ENCODE measurements around the gene BTG2.

BTG2 gene

DNA sequence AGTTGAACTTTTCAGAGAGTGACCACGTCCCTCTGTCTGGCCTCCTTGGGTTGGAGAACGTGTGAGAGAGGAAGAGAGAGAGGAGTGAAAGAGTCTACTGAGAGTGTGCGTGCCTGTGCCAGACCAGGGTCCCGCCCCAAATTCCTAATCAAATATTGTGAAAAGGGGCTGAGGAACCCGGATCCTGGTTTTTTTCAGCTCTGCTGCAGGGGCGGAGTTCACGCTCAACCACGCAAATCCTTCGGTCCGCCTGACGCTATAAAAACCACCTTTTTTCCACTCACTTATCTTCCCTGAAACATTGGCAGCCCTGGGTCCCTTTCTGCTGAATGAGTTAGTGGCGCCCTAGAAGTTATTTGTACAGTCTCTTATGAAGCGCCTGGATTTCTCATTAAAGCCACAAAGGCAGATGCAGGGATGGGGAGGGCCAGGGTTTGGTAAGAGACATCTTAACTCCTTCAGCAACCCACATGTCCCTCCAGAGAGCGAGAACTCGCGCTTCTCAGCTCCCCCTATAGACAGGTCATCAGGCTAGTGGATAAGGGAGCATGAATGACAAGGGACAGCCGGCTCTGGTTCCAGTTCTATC, 45.8 kb downstream of the BTG2 start, which contains the start of gene FMOD:
TSS of gene FMOD (minus strand) at position 86 of the 589 bp plus-strand sequence. CDS start 2,852 bp downstream, outside the sequence.
- Histone ChIP-seq H3K9me2 (ENCODE audit: low read depth, low read length) (no peaks in the 10 kb centered on the region), H3F3A (ENCODE audit: insufficient read depth, low read length) (no peaks in the 10 kb centered on the region), H3K9ac (ENCODE audit: low read length) (no peak within 1 kb of the TSS; the same call in 1 of the 2 replicates), H4K20me1 (ENCODE audit: insufficient read depth, low read length) (no peaks in the 10 kb centered on the region), H3K79me2 (ENCODE audit: insufficient read depth, low read length) (no peaks in the 10 kb centered on the region), H2AFZ (ENCODE audit: low read length) (0 out of 2 replicates have a peak within 1 kb of the TSS, but pooled peaks have one; percentile 4), H3K4me2 (ENCODE audit: low read length) (peak within 1 kb of the TSS; percentile 54; the same call in 1 of the 2 replicates), H3K27me3 (ENCODE audit: insufficient read depth, low read length) (no peaks in the 10 kb centered on the region; the same call in 1 of the 2 replicates), H3K4me3 (ENCODE audit: low read depth, low read length, poor library complexity, severe bottlenecking) (peak within 1 kb of the TSS; percentile 7), H3K4me1 (ENCODE audit: insufficient read depth, low read length, severe bottlenecking) (peaks cover 27% of the 10 kb centered on the region), H3K36me3 (ENCODE audit: insufficient read depth, low read length) (no peaks in the 10 kb centered on the region), H3K9me3 (ENCODE audit: low read length) (no peaks in the 10 kb centered on the region), H3K27ac (ENCODE audit: low read depth, low read length, poor library complexity, severe bottlenecking) (no peak within 1 kb of the TSS)
- no peak for TF ChIP-seq EZH2 (IDR thresholded peaks at IDR 0.05; ENCODE audit: borderline replicate concordance, low read length)
- peak; percentile 51 for TF ChIP-seq CTCF (IDR thresholded peaks at IDR 0.05; ENCODE audit: low read length)

- peaks cover 7% of the 10 kb centered on the region; the same call in 1 of the 2 replicates for H3K9me3 ChIP-seq (ENCODE audit: low read length)
- TF ChIP-seq EZH2 (IDR thresholded peaks at IDR 0.05; ENCODE audit: borderline replicate concordance, low read length), result no peak
- TF ChIP-seq CTCF (IDR thresholded peaks at IDR 0.05; ENCODE audit: low read length), result no peak
- no peaks in the 10 kb centered on the region for H4K20me1 ChIP-seq (ENCODE audit: insufficient read depth, low read length)
- no peak overlapping the region for H3K4me3 ChIP-seq (ENCODE audit: low read depth, low read length, poor library complexity, severe bottlenecking)
- H3K27me3 ChIP-seq (ENCODE audit: insufficient read depth, low read length), result no peaks in the 10 kb centered on the region; the same call in 1 of the 2 replicates
- H3K4me1 ChIP-seq (ENCODE audit: insufficient read depth, low read length, severe bottlenecking), result peaks cover 18% of the 10 kb centered on the region
- H3K4me2 ChIP-seq (ENCODE audit: low read length), result no peak overlapping the region
- H3K9me2 ChIP-seq (ENCODE audit: low read depth, low read length), result no peaks in the 10 kb centered on the region
- H3F3A ChIP-seq (ENCODE audit: insufficient read depth, low read length), result no peaks in the 10 kb centered on the region
- no peak overlapping the region for H3K9ac ChIP-seq (ENCODE audit: low read length)
- H3K27ac ChIP-seq (ENCODE audit: low read depth, low read length, poor library complexity, severe bottlenecking), result no peak overlapping the region
- H2AFZ ChIP-seq (ENCODE audit: low read length), result no peak overlapping the region
- H3K79me2 ChIP-seq (ENCODE audit: insufficient read depth, low read length), result no peaks in the 10 kb centered on the region
- H3K36me3 ChIP-seq (ENCODE audit: insufficient read depth, low read length), result no peaks in the 10 kb centered on the region; the same call in 1 of the 2 replicates
These were observed 48.2 kb downstream of the BTG2 start for GRCh38 chr1:203353486-203353885.

DNA sequence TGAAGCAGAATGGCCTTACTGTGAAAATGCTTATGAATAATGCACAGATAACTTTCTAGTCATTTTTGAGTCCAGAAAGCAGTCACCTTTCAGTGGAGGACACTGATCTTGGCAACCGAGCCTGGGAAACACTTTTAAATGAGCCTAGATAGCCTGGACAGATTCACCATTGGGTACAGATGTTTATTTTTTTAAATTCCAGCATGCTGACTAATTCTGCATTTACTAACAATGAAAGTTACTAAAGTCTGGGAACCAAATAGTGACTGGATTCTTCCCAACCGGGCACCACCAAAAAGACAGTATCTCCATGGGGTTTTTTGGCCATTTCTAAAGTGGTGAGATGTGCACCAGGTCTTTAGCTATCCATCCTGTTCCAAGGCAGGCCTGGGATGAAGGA, 48.9 kb downstream of the BTG2 start:
- no peak overlapping the region for H3K9ac ChIP-seq (ENCODE audit: low read length)
- H2AFZ ChIP-seq (ENCODE audit: low read length), result no peak overlapping the region
- no peaks in the 10 kb centered on the region; the same call in 1 of the 2 replicates for H3K27me3 ChIP-seq (ENCODE audit: insufficient read depth, low read length)
- no peak overlapping the region for H3K27ac ChIP-seq (ENCODE audit: low read depth, low read length, poor library complexity, severe bottlenecking)
- no peaks in the 10 kb centered on the region; the same call in 1 of the 2 replicates for H3K36me3 ChIP-seq (ENCODE audit: insufficient read depth, low read length)
- H3K79me2 ChIP-seq (ENCODE audit: insufficient read depth, low read length), result no peaks in the 10 kb centered on the region
- peaks cover 7% of the 10 kb centered on the region; the same call in 1 of the 2 replicates for H3K9me3 ChIP-seq (ENCODE audit: low read length)
- no peak overlapping the region for H3K4me2 ChIP-seq (ENCODE audit: low read length)
- peaks cover 18% of the 10 kb centered on the region for H3K4me1 ChIP-seq (ENCODE audit: insufficient read depth, low read length, severe bottlenecking)
- no peaks in the 10 kb centered on the region for H3K9me2 ChIP-seq (ENCODE audit: low read depth, low read length)
- H3K4me3 ChIP-seq (ENCODE audit: low read depth, low read length, poor library complexity, severe bottlenecking), result no peak overlapping the region
- H3F3A ChIP-seq (ENCODE audit: insufficient read depth, low read length), result no peaks in the 10 kb centered on the region
- TF ChIP-seq EZH2 (IDR thresholded peaks at IDR 0.05; ENCODE audit: borderline replicate concordance, low read length) (no peak), CTCF (IDR thresholded peaks at IDR 0.05; ENCODE audit: low read length) (no peak)
- H4K20me1 ChIP-seq (ENCODE audit: insufficient read depth, low read length), result no peaks in the 10 kb centered on the region
